ENCODE measurements around the gene NDRG3. TPM values are rescaled to one million over a fixed set of nuclear protein-coding genes. Genes with fewer than 3 reads are reported as not detected.

NDRG3 gene
- polyA plus RNA-seq, 4 donors, result 15.7 to 40.9 (median 25.1) TPM

DNA sequence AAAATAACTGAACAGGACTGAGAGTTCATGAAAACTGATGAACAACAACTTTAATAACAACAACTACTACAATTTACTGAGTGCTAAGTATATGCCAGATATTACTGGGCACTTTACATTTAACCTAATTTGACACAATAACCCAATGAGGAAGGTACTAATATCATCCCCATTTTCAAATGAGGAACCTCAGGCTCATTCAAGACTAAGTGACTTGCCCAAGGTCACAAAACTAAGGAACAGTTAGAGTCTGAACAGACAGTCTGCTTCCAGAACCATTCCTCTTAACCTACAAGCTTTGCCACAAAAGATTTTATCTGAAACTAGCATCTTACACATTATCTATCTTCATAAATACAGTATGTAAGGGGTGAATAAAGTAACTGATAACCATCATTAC lies 10.6 kb upstream of the NDRG3 start:
- H3K9me3 ChIP-seq (ENCODE audit: control insufficient read depth in 2 of 2, insufficient read depth in 1 of 2, low read depth in 1 of 2, low read length in 1 of 2), result no peaks in the 10 kb centered on the region
- DNase-seq (no peak), FAIRE-seq (no peak)
- H3K4me1 ChIP-seq (ENCODE audit: control insufficient read depth in 3 of 3, insufficient read depth in 2 of 3, low read depth in 1 of 3, low read length in 2 of 3), result no peaks in the 10 kb centered on the region
- H3K4me3 ChIP-seq (ENCODE audit: low read depth in 1 of 3, low read length in 3 of 3), result no peak overlapping the region
- peaks cover 3 to 31% (median 6%) of the 10 kb centered on the region in 3 donors for H3K36me3 ChIP-seq (ENCODE audit: control insufficient read depth in 3 of 3, insufficient read depth in 2 of 3, low read depth in 1 of 3, low read length in 3 of 3)
- no peaks in the 10 kb centered on the region for H3K27me3 ChIP-seq (ENCODE audit: control insufficient read depth in 3 of 3, insufficient read depth in 3 of 3, low read length in 3 of 3)
- H3K27ac ChIP-seq (ENCODE audit: low read depth in 1 of 3, low read length in 2 of 3), result no peak overlapping the region

GRCh38 chr20:36754656-36755222 lies 8.8 kb upstream of the NDRG3 start:
- no peak overlapping the region for H3K27ac ChIP-seq (ENCODE audit: low read depth in 1 of 3, low read length in 2 of 3)
- no peak overlapping the region for H3K4me3 ChIP-seq (ENCODE audit: low read depth in 1 of 3, low read length in 3 of 3)
- FAIRE-seq, result no peak
- no peaks in the 10 kb centered on the region for H3K4me1 ChIP-seq (ENCODE audit: control insufficient read depth in 3 of 3, insufficient read depth in 2 of 3, low read depth in 1 of 3, low read length in 2 of 3)
- whole genome bisulfite sequencing, 3 donors, result 9 to 13% (median 11%) methylated on average over 2 of the region's 2 CpGs
- DNase-seq, result peak; percentile 75 to 77
- no peaks in the 10 kb centered on the region for H3K27me3 ChIP-seq (ENCODE audit: control insufficient read depth in 3 of 3, insufficient read depth in 3 of 3, low read length in 3 of 3)
- no peaks in the 10 kb centered on the region for H3K9me3 ChIP-seq (ENCODE audit: control insufficient read depth in 2 of 2, insufficient read depth in 1 of 2, low read depth in 1 of 2, low read length in 1 of 2)
- H3K36me3 ChIP-seq (ENCODE audit: control insufficient read depth in 3 of 3, insufficient read depth in 2 of 3, low read depth in 1 of 3, low read length in 3 of 3), result peaks cover 3 to 35% (median 6%) of the 10 kb centered on the region in 3 donors

DNA sequence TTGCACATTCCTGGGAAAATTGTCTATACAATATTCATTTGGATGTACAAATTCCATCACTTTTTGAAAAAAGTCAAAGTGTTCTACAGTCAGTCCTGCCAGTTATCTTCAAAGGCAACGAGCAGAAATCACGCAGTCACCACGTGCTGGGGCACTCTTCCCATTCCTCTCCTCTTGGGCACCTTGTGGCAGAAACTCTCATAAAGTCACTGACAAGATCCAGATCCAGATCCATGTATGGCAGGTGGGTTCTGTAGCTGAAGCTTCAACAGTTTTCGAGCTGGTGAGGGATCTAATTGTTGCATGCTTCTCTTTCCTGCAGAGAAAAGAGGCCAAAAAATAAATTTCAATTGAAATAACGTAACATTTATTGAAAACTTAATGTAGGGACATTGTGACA lies 6.7 kb upstream of the NDRG3 start:
- no peaks in the 10 kb centered on the region for H3K4me1 ChIP-seq (ENCODE audit: control insufficient read depth in 3 of 3, insufficient read depth in 2 of 3, low read depth in 1 of 3, low read length in 2 of 3)
- no peaks in the 10 kb centered on the region for H3K27me3 ChIP-seq (ENCODE audit: control insufficient read depth in 3 of 3, insufficient read depth in 3 of 3, low read length in 3 of 3)
- FAIRE-seq (no peak), DNase-seq (no peak)
- WGBS, 3 donors, result 88 to 94% (median 92%) methylated on average over 5 of the region's 5 CpGs
- H3K4me3 ChIP-seq (ENCODE audit: low read depth in 1 of 3, low read length in 3 of 3), result no peak overlapping the region
- H3K36me3 ChIP-seq (ENCODE audit: control insufficient read depth in 3 of 3, insufficient read depth in 2 of 3, low read depth in 1 of 3, low read length in 3 of 3), result peaks cover 3 to 29% (median 6%) of the 10 kb centered on the region in 3 donors
- no peaks in the 10 kb centered on the region for H3K9me3 ChIP-seq (ENCODE audit: control insufficient read depth in 2 of 2, insufficient read depth in 1 of 2, low read depth in 1 of 2, low read length in 1 of 2)
- H3K27ac ChIP-seq (ENCODE audit: low read depth in 1 of 3, low read length in 2 of 3), result no peak overlapping the region

- WGBS, 3 donors, result 2 to 7% (median 4%) methylated on average over 32 to 44 of the region's 44 CpGs
- H3K27ac ChIP-seq (ENCODE audit: low read depth in 1 of 3, low read length in 2 of 3), result no peak overlapping the region
- peak overlapping the region; percentile 80 to 92 (median 91) for H3K4me3 ChIP-seq (ENCODE audit: low read depth in 1 of 3, low read length in 3 of 3)
- DNase-seq (peak; percentile 27 to 37), FAIRE-seq (no peak)
- H3K4me1 ChIP-seq (ENCODE audit: control insufficient read depth in 3 of 3, insufficient read depth in 2 of 3, low read depth in 1 of 3, low read length in 2 of 3), result peaks cover 0 to 12% (median 0%) of the 10 kb centered on the region in 3 donors
- no peaks in the 10 kb centered on the region for H3K27me3 ChIP-seq (ENCODE audit: control insufficient read depth in 3 of 3, insufficient read depth in 3 of 3, low read length in 3 of 3)
- no peaks in the 10 kb centered on the region for H3K9me3 ChIP-seq (ENCODE audit: control insufficient read depth in 2 of 2, insufficient read depth in 1 of 2, low read depth in 1 of 2, low read length in 1 of 2)
- H3K36me3 ChIP-seq (ENCODE audit: control insufficient read depth in 3 of 3, insufficient read depth in 2 of 3, low read depth in 1 of 3, low read length in 3 of 3), result no peaks in the 10 kb centered on the region
Measured at GRCh38 chr20:36745234-36745926, 510 bp downstream of the NDRG3 start.

GRCh38 chr20:36744764-36745191 lies 1.1 kb downstream of the NDRG3 start:
- WGBS, 3 donors, result 16 to 28% (median 26%) methylated on average over 8 of the region's 8 CpGs
- peaks cover 0 to 12% (median 0%) of the 10 kb centered on the region in 3 donors for H3K4me1 ChIP-seq (ENCODE audit: control insufficient read depth in 3 of 3, insufficient read depth in 2 of 3, low read depth in 1 of 3, low read length in 2 of 3)
- peak overlapping the region in 2 of 3 donors; percentile 80 to 91 for H3K4me3 ChIP-seq (ENCODE audit: low read depth in 1 of 3, low read length in 3 of 3)
- no peaks in the 10 kb centered on the region for H3K27me3 ChIP-seq (ENCODE audit: control insufficient read depth in 3 of 3, insufficient read depth in 3 of 3, low read length in 3 of 3)
- no peaks in the 10 kb centered on the region for H3K9me3 ChIP-seq (ENCODE audit: control insufficient read depth in 2 of 2, insufficient read depth in 1 of 2, low read depth in 1 of 2, low read length in 1 of 2)
- no peak overlapping the region for H3K27ac ChIP-seq (ENCODE audit: low read depth in 1 of 3, low read length in 2 of 3)
- H3K36me3 ChIP-seq (ENCODE audit: control insufficient read depth in 3 of 3, insufficient read depth in 2 of 3, low read depth in 1 of 3, low read length in 3 of 3), result no peaks in the 10 kb centered on the region
- DNase-seq (peak in 1 of 2 donors; percentile 25), FAIRE-seq (no peak)

DNA sequence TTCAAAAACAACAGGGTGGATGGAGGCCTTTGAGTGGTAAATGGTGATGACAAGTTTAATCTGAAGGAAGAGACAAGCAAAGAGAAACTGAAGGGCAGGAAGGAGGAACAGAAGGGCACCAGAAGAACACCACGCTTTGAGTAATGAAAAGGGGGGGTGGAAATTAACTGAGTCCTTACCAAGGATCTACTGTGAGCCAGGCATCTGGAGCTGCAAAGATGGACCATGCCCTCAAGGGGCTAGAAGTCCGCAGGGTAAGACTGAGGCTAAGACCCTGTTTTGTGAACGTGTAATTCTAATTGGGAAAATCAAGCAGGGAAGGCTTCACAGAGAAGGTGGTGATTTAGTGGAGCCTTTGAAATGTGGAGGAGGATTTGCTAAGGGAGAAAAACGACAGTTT lies 1.6 kb downstream of the NDRG3 start:
- no peaks in the 10 kb centered on the region for H3K27me3 ChIP-seq (ENCODE audit: control insufficient read depth in 3 of 3, insufficient read depth in 3 of 3, low read length in 3 of 3)
- FAIRE-seq (no peak), DNase-seq (no peak)
- WGBS, 3 donors, result 74 to 81% (median 76%) methylated on average over 4 of the region's 4 CpGs
- H3K4me3 ChIP-seq (ENCODE audit: low read depth in 1 of 3, low read length in 3 of 3), result no peak overlapping the region
- H3K27ac ChIP-seq (ENCODE audit: low read depth in 1 of 3, low read length in 2 of 3), result no peak overlapping the region
- H3K4me1 ChIP-seq (ENCODE audit: control insufficient read depth in 3 of 3, insufficient read depth in 2 of 3, low read depth in 1 of 3, low read length in 2 of 3), result peaks cover 0 to 12% (median 0%) of the 10 kb centered on the region in 3 donors
- no peaks in the 10 kb centered on the region for H3K36me3 ChIP-seq (ENCODE audit: control insufficient read depth in 3 of 3, insufficient read depth in 2 of 3, low read depth in 1 of 3, low read length in 3 of 3)
- no peaks in the 10 kb centered on the region for H3K9me3 ChIP-seq (ENCODE audit: control insufficient read depth in 2 of 2, insufficient read depth in 1 of 2, low read depth in 1 of 2, low read length in 1 of 2)

- Histone ChIP-seq H3K27ac (ENCODE audit: low read depth in 1 of 3, low read length in 2 of 3) (no peak overlapping the region), H3K27me3 (ENCODE audit: control insufficient read depth in 3 of 3, insufficient read depth in 3 of 3, low read length in 3 of 3) (no peaks in the 10 kb centered on the region), H3K4me1 (ENCODE audit: control insufficient read depth in 3 of 3, insufficient read depth in 2 of 3, low read depth in 1 of 3, low read length in 2 of 3) (peaks cover 0 to 12% (median 0%) of the 10 kb centered on the region in 3 donors), H3K9me3 (ENCODE audit: control insufficient read depth in 2 of 2, insufficient read depth in 1 of 2, low read depth in 1 of 2, low read length in 1 of 2) (no peaks in the 10 kb centered on the region), H3K36me3 (ENCODE audit: control insufficient read depth in 3 of 3, insufficient read depth in 2 of 3, low read depth in 1 of 3, low read length in 3 of 3) (no peaks in the 10 kb centered on the region), H3K4me3 (ENCODE audit: low read depth in 1 of 3, low read length in 3 of 3) (no peak overlapping the region)
- DNase-seq (no peak), FAIRE-seq (no peak)
- 93 to 97% (median 93%) methylated on average over 2 of the region's 2 CpGs for WGBS, 3 donors
Measured at GRCh38 chr20:36742558-36742957, 3.3 kb downstream of the NDRG3 start.

DNA sequence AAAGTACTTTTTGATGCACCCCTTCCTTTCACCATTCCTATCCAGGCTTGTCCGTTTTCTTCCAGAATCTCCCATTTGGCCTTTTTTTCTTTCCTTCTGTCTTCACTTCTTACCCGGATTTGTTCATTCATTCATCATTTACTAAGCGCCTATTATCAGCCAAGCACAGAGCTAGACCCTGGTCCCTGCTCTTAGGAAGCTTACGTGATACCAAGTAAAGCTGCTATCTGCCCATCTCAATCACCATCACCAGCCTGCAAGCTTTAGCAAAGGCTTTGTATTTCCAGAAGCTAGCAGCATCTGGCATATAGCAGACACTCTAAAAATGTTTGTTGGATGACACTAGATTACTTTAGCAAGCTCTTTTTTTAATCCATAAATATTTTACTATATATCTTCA lies 4.8 kb downstream of the NDRG3 start:
- H3K4me3 ChIP-seq (ENCODE audit: low read depth in 1 of 3, low read length in 3 of 3), result no peak overlapping the region
- peaks cover 0 to 9% (median 0%) of the 10 kb centered on the region in 3 donors for H3K4me1 ChIP-seq (ENCODE audit: control insufficient read depth in 3 of 3, insufficient read depth in 2 of 3, low read depth in 1 of 3, low read length in 2 of 3)
- no peaks in the 10 kb centered on the region for H3K27me3 ChIP-seq (ENCODE audit: control insufficient read depth in 3 of 3, insufficient read depth in 3 of 3, low read length in 3 of 3)
- H3K36me3 ChIP-seq (ENCODE audit: control insufficient read depth in 3 of 3, insufficient read depth in 2 of 3, low read depth in 1 of 3, low read length in 3 of 3), result no peaks in the 10 kb centered on the region
- no peak overlapping the region for H3K27ac ChIP-seq (ENCODE audit: low read depth in 1 of 3, low read length in 2 of 3)
- H3K9me3 ChIP-seq (ENCODE audit: control insufficient read depth in 2 of 2, insufficient read depth in 1 of 2, low read depth in 1 of 2, low read length in 1 of 2), result no peaks in the 10 kb centered on the region
- FAIRE-seq, result no peak
- DNase-seq, result no peak
- 82 to 85% (median 85%) methylated on average over 4 of the region's 4 CpGs for WGBS, 3 donors

- Histone ChIP-seq H3K36me3 (ENCODE audit: control insufficient read depth in 3 of 3, insufficient read depth in 2 of 3, low read depth in 1 of 3, low read length in 3 of 3) (no peaks in the 10 kb centered on the region), H3K27me3 (ENCODE audit: control insufficient read depth in 3 of 3, insufficient read depth in 3 of 3, low read length in 3 of 3) (no peaks in the 10 kb centered on the region), H3K4me1 (ENCODE audit: control insufficient read depth in 3 of 3, insufficient read depth in 2 of 3, low read depth in 1 of 3, low read length in 2 of 3) (no peaks in the 10 kb centered on the region), H3K9me3 (ENCODE audit: control insufficient read depth in 2 of 2, insufficient read depth in 1 of 2, low read depth in 1 of 2, low read length in 1 of 2) (no peaks in the 10 kb centered on the region), H3K4me3 (ENCODE audit: low read depth in 1 of 3, low read length in 3 of 3) (no peak overlapping the region), H3K27ac (ENCODE audit: low read depth in 1 of 3, low read length in 2 of 3) (no peak overlapping the region)
- DNase-seq, result no peak
- 91 to 93% (median 92%) methylated on average over 6 of the region's 6 CpGs for WGBS, 3 donors
- no peak for FAIRE-seq
Measured at GRCh38 chr20:36737183-36737499, 8.7 kb downstream of the NDRG3 start.
